HG03175 (cell line): ENCODE results near the gene PPP2CA.
"Not testable (repeated sequence)": the region's sequence is repeated elsewhere in the genome, so short reads cannot be mapped to it uniquely, and the experiment has no call there.

ENCODE experiments used
- ATAC-seq: cut with Tn5 transposase; IDR thresholded peaks from one replicate; pipeline ENCODE4 v1.9.1; 2021; ENCODE audit warnings: mild to moderate bottlenecking, moderate library complexity; ENCODE audit not compliant: unreplicated experiment

Gene PPP2CA

GRCh38 chr5:134203630-134204029, 22.2 kb downstream of the PPP2CA start:
- ATAC-seq, result no peak

- ATAC-seq, result no peak
Measured at GRCh38 chr5:134195666-134196065, 30.2 kb downstream of the PPP2CA start.

DNA sequence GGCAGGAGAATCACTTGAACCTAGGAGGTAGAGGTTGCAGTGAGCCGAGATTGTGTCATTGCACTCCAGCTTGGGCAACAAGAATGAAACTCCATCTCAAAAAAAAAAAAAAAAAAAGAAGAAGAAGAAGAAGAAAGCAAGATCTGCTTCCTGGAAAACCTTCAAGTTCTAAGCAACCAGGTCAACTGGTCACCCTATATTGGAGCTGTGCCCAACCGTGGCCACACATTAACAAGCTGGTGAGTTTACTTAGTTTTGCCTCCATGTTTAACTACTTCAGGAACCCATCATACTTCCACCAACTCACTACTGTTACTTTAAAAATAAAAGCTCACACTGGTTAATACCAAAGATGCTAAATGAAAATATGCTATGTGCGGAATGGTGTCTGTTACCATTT, 36.8 kb downstream of the PPP2CA start:
- no peak for ATAC-seq

- ATAC-seq, result no peak
Measured at GRCh38 chr5:134188092-134188491, 37.8 kb downstream of the PPP2CA start.

DNA sequence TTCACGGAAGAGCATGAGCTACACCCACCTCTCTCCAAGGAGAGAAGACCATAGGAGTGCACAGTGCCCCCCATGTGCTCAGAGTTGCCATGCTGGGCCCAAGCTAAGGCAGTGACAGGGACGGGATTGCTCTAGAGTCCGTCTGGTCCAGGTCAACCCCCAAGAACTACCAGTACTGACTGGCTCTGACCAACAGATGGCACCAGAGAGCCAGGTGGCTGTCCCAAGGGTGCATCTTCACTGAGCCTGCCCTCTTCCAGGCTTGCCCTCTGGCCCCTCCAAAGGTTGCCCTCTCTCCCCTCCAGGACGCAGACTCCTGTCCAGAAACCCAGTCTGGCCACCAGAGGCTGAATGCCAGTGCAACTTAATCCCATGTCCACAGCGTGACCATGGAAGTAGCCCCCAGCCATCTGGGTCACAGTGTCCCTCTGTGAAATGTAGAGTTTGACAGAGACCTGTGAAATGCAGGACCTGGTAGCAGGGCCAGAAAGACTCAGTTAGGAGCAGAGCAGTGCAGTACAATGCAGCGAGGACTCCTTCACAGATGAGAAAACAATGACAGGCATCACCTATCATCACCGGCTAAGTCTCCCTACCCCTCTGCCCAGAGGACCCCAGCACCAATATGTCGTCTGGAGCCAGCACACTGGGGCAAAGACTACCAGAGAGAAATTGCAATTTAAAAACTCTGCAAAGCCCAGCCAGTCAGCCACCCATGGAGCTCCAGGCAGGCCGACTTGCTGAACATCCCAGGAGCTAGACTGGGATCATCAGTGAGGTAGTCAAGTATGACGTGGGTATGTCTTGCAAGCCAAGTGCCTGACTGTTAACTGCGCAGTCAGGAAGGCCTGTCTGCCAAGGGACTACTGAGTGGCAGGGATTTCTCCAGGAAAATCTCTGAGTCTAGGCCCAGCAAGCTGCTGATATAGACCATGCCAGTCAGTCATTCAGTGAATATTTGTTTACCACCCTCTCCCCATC, 41.4 kb downstream of the PPP2CA start:
- ATAC-seq, result peak; percentile 77

DNA sequence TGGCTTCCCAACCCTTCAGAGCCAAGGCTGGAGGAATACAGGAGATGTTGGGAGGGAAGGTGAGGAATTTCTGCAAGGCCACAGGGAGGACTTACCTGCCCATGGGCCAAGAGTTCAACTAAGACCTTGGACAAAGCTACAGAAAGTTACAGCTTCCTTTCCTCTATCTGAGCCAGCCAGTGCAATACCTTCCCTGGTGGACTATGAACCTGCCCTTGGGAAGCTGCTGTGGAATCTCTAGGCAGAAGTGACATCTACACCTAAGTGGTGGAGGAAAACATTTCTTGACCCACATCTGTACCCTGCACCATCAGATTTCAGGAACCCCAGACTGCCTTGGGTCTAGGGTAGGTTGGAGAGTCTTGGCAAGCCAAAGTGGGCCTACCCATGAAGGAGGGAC, 42.4 kb downstream of the PPP2CA start:
- no peak for ATAC-seq

DNA sequence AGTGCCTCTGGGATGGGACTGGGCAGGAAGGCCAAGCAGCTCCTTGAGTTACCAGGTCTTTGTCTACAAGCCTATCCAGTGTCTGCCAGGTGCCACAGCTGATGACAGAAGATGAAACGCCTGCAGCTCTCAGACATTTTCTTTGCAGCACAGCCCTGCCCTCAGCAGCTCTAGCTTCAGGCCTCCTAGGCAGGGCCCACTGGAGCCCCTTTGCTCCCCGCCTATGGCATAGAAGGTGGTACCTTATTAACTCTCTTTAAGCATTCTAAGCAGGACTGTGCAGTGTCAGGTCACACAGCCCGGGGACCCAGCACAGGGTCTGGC, 47.8 kb downstream of the PPP2CA start:
- ATAC-seq, result no peak

DNA sequence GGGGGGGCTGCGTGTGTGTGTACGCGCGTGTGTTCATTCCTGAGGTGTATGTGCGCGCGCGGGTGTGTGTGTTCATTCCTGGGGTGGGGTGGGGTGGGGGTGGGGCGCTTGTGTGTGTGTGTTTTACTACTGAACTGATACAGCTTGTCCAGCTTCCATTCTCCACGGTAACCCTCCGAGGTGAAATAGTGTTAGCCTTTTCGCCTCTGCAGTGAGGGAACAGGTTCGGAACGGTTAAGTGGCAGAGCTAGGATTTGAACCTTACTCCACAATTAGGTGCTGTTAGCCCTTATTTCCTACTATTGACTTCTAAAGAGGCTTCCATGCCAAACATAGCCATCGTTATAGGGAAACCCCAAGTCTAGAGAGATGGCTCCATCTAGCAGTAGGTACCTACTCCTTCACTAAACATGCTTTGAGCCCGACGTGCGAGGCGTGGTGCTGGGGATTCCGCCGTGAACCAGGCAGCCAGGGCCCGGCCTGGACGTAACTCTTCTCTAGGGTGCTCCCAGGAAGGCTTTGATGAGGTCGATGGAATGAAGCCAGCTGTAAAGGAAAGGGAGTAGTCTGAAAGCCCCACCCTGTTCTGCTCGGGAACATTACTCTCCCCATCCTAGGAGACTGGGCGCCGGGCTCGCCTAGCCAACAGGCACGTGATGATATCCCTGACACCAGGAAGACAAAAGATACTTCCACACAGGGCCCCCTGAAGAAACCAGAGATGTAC, 48.3 kb downstream of the PPP2CA start:
- no peak for ATAC-seq

DNA sequence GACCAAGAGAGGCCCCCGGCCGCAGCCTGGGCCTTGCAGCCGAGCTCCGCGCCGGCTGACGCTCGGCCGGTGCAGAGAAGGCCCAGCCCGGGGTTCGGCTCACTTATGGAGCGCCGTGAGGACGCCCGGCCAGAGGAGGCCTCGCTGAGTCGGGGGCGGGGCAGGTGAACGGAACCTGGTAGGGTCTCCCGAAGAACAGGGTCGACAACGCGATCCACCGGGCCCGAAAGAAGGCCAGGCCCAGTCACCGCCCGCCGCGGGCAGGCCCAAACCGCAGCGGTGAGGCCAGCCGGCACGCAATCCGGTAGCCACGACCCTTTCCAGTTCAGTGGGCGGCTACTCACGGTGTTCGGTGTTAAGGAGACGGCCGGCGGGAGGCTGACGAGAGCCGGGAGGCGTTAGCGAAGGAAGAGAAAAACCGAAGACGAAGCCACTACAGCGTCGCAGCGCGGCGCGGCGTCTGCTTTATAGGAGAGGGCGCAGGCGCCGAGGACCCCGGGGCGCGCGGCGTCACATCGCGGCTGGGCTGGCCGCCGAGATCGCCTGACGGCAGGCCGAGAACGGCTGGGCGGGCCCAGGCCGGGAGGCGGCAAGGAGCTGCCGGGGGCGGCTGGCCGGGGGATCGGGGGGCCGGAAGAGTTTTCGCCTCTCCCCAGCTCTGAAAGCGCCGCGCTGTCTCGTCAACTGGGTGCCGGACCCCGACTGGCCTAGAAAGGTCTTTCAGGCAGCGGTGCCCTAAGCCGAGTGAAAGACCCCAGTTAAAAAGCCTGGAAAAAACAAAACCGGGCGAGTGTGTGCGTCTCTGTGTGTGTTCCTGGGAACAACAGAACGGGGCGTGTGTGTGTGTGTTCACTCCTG, 49.1 kb downstream of the PPP2CA start, which contains the start of gene SKP1:
Gene SKP1 (minus strand): TSS at position 440 of the 858 bp plus-strand sequence. CDS start 2,928 bp downstream, outside the sequence.
- ATAC-seq, result peak; percentile 84

DNA sequence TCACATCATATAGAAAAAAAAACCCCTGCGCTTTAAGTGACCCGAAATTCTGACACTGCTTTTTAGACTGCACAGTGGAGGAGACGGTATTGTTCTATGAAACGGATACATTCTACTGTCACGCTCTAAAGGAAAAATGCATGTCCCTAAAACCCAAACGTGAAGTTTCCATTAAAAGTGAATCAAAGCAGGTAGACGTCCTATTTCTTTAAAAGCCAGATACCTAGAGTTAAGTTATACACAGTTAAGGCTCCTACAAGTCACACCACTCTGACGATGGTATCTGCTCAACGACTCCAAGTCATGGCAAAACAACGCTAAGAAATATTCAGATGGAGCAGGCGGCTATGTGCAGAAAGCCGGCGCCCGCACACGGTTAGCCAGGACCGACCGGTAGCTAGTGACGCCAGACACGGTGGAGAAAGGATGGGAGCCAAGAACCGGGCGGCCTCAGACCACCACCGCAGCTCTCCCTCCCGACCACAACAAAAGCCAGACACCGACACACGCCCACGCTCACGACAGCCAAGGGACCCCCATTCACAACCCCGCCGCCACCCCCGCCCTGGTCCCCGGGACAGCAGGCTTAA, 49.9 kb downstream of the PPP2CA start:
- peak; percentile 14 for ATAC-seq

- ATAC-seq, result no peak
Measured at GRCh38 chr5:134174841-134175839, 50.7 kb downstream of the PPP2CA start.

DNA sequence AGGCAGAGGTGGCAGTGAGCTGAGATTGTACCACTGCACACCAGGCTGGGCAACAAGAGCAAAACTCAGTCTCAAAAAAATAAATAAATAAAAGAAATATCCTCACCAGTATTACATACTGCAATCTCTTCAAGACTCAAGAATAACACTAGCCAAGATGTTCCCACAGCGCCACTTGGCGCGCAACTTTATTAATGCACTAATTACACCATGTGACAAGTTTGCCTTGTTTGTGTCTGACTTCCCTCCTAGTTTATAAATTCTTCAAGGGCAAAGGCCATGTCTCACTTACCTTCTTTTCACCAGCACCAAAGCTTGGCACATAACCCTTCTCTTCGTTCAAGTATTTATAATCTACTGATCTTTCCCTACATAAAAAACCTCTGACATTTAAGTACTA, 53.9 kb downstream of the PPP2CA start:
- ATAC-seq, result no peak

- ATAC-seq, result no peak
Measured at GRCh38 chr5:134162592-134162991, 63.3 kb downstream of the PPP2CA start.

DNA sequence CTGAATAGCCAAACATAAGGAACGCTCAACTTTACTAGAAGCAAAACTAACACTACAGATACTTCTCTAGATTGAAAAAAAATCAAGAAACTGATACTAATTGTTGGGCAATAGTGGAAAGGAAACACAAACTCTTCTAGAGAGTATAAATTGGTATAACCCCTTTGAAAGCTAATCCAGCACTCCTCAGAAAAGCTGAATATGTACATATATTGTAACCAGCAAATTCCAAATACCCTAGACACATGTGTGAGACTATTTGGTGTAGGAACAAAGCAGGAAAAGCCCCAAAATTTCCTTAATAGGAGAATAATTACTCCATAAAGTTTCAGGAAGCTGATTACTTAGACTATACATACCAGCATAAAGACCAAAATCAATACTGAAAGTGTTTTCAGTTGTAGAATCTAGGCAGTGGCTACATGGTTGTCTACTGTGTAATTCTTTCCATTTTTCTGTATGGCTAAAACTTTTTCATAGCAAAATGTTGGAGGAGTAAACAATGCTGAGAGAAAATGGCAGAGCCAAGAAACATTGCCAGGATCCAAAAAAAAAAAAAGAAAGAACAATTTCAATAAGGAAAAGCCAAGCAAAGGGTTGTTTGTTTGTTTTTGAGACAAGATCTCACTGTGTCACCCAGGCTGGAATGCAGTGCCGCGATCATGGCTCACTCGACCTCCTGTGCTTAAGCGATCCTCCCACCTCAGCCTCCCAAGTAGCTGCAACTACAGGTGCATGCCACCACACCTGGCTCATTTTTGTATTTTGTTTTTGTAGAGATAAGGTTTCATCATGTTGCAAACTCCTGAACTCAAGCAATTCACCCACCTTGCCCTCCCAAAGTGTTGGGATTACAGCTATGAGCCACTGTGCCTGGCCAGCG, 64.1 kb downstream of the PPP2CA start:
- no peak for ATAC-seq

GRCh38 chr5:134153657-134154056, 72.2 kb downstream of the PPP2CA start:
- no peak for ATAC-seq

DNA sequence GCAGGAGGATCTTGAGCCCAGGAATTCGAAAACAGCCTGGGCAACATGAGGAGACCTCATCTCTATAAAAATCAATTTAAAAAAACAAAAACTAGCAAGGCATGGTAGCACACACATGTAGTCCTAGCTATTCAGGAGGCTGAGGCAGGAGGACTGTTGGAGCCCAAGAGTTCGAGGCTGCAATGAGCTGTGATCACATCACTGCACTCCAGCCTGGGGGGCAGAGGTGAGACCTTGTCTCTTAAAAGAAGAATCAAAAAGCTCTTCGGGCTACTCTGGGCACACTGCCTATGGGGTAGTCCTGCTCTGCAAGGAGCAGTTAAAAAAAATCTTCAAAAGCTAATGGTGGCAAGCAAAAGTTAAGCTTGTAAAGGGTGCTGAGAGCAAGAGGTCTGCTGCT, 72.6 kb downstream of the PPP2CA start:
- ATAC-seq, result no peak

DNA sequence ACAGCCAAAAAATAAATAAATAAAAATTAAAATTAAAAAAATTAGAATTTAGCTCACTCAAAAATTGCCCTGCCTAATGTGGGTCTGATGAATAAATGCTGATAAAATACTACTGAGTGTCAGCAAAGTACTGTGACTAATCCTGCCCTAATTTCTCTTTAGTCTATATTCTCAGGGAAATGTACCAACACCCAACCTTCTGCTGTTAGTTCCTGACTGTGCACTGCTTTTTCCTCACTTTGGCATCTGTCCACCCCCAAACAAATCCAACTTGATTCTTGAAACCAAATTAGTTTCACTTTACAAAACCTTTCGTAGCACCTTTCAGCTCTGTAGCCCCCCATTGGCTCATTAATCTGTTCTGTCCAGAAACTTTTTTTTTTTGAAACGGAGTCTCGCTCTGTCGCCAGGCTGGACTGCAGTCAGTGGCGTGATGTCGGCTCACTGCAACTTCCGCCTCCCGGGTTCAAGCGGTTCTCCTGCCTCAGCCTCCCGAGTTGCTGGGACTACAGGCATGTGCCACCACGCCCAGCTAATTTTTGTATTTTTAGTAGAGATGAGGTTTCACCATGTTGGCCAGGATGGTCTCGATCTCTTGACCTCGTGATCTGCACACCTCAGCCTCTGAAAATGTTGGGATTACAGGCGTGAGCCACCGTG, 73.6 kb downstream of the PPP2CA start:
- ATAC-seq, result not testable (repeated sequence)

- no peak for ATAC-seq
Measured at GRCh38 chr5:134151723-134152122, 74.2 kb downstream of the PPP2CA start.
